ENCODE measurements around the gene RRAGD.

- TF ChIP-seq EP300 (IDR thresholded peaks at IDR 0.05) (no peak), CTCF (IDR thresholded peaks at IDR 0.05) (no peak), POLR2A (IDR thresholded peaks at IDR 0.05) (no peak)
These were observed 2.5 kb downstream of the RRAGD start for GRCh38 chr6:89409461-89410035.

All from sigmoid colon (tissue), 4 donors.